Activated CD4-positive, alpha-beta T cell treated with anti-CD3 and anti-CD28 coated beads for 1 hour (primary cell): ENCODE results near the gene TDRD5.

Experiments used
- DNase-seq: peaks from one replicate; pipeline ENCODE4 v3.0.0-alpha.2; 2020

Gene TDRD5

GRCh38 chr1:179591592-179592580 lies at the start of gene TDRD5:
TDRD5 (plus strand) TSS chr1:179591832; CDS start chr1:179592616, 784 bp downstream.
- no peak for DNase-seq

GRCh38 chr1:179545321-179545720 lies 46.3 kb upstream of the TDRD5 start:
- DNase-seq = no peak

GRCh38 chr1:179547021-179547535 lies 44.6 kb upstream of the TDRD5 start:
- DNase-seq = no peak

GRCh38 chr1:179548666-179549367 lies 42.8 kb upstream of the TDRD5 start:
- DNase-seq = no peak

- no peak for DNase-seq
Measured at GRCh38 chr1:179549368-179549700, 42.3 kb upstream of the TDRD5 start.

GRCh38 chr1:179550746-179551682 lies 40.6 kb upstream of the TDRD5 start:
- no peak for DNase-seq

- no peak for DNase-seq
Measured at GRCh38 chr1:179554427-179554826, 37.2 kb upstream of the TDRD5 start.

GRCh38 chr1:179558078-179558477 lies 33.6 kb upstream of the TDRD5 start:
- no peak for DNase-seq

GRCh38 chr1:179575497-179576314 lies 15.9 kb upstream of the TDRD5 start, which contains the start of gene NPHS2:
NPHS2 (minus strand) TSS chr1:179575948; CDS start chr1:179575864, 84 bp downstream.
- no peak for DNase-seq

- DNase-seq = no peak
Measured at GRCh38 chr1:179576509-179576908, 15.1 kb upstream of the TDRD5 start.

- DNase-seq = no peak
Measured at GRCh38 chr1:179583771-179584320, 7.8 kb upstream of the TDRD5 start.

GRCh38 chr1:179586107-179586823 lies 5.4 kb upstream of the TDRD5 start:
- no peak for DNase-seq

- DNase-seq = no peak
Measured at GRCh38 chr1:179587336-179587735, 4.3 kb upstream of the TDRD5 start.

- no peak for DNase-seq
Measured at GRCh38 chr1:179588425-179589024, 3.1 kb upstream of the TDRD5 start.

- no peak for DNase-seq
Measured at GRCh38 chr1:179589509-179589908, 2.1 kb upstream of the TDRD5 start.

- DNase-seq = no peak
Measured at GRCh38 chr1:179590671-179591070, 961 bp upstream of the TDRD5 start.

- DNase-seq = no peak
Measured at GRCh38 chr1:179591253-179591591, 410 bp upstream of the TDRD5 start.

GRCh38 chr1:179598631-179599030 lies 7.0 kb downstream of the TDRD5 start:
- no peak for DNase-seq

GRCh38 chr1:179599623-179600249 lies 8.1 kb downstream of the TDRD5 start:
- DNase-seq = no peak

- no peak for DNase-seq
Measured at GRCh38 chr1:179601093-179601492, 9.5 kb downstream of the TDRD5 start.
